Thyroid gland (tissue), 4 donors: ENCODE data around the gene GCC2. TPM values are rescaled to one million over a fixed set of nuclear protein-coding genes. Genes with fewer than 3 reads are reported as not detected.
A peak's percentile ranks its signal among the peaks of the same experiment; 100 is the strongest.

Experiments used
- DNase-seq, 2 donors: peaks; one replicate each; pipeline ENCODE4 v3.0.0-alpha.2; 2019
- H3K27ac ChIP-seq, 3 donors: fragments of 200-600 bp; sonication (generic); 1 replicate in 2 of 3; 2 replicates in 1 of 3; pipeline ENCODE4 v1.5.1; 2016 to 2019; ENCODE audit warnings: mild to moderate bottlenecking in 1 of 3, moderate library complexity in 1 of 3
- H3K27me3 ChIP-seq: fragments of 200-600 bp; sonication (generic); one replicate; pipeline ENCODE4 v1.5.1; 2019
- H3K36me3 ChIP-seq, 2 donors: fragments of 200-600 bp; sonication (generic); one replicate each; pipeline ENCODE4 v1.5.1; 2016 to 2019
- H3K4me1 ChIP-seq, 2 donors: fragments of 200-600 bp; sonication (generic); one replicate each; pipeline ENCODE4 v1.5.1; 2017 to 2019
- H3K4me3 ChIP-seq, 3 donors: fragments of 200-600 bp; sonication (generic); replicated peaks in 1 of 3; 1 replicate in 2 of 3; 2 replicates in 1 of 3; pipeline ENCODE4 v1.5.1; 2016; ENCODE audit warnings: mild to moderate bottlenecking in 1 of 3
- H3K9me3 ChIP-seq: fragments of 200-600 bp; sonication (generic); one replicate; pipeline ENCODE4 v1.5.1; 2017
- POLR2A ChIP-seq, 2 donors: fragments of 450-650 bp; IDR thresholded peaks; one replicate each; pipeline ENCODE4 v1.6.1; 2017; ENCODE audit warnings: antibody characterized with exemption in 2 of 2, mild to moderate bottlenecking in 2 of 2, moderate library complexity in 1 of 2
- WGBS, 2 donors: methylation state at CpG; one replicate each; pipeline ENCODE4 v1.1.5; 2017; 5-methylcytosine and 5-hydroxymethylcytosine counted together
- intact Hi-C: fragments of 100-400 bp; cut with DNase I; formaldehyde crosslinking; loops from one replicate; pipeline ENCODE4 v1.15.1; 2023
- total RNA-seq, 4 donors: library from RNA; depleted of rRNA; stranded (reverse); fragments of >200 nt; gene quantifications; one replicate each; pipeline ENCODE4 v1.2.3, GENCODE V29; 2016
- TF ChIP-seq, protein P1 (sequence below), 6 experiments: fragments of 200-600 bp in 3 of 6; fragments of 450-650 bp in 3 of 6; sonication (generic) in 3 of 6; IDR thresholded peaks; one replicate each; pipeline ENCODE4 v1.5.1; 2016 to 2019; ENCODE audit warnings: antibody characterized with exemption in 6 of 6, mild to moderate bottlenecking in 2 of 6, inconsistent platforms in 1 of 6, moderate library complexity in 1 of 6

The GCC2 gene
- total RNA-seq, 4 donors from 2014 or later: 41.4 to 59.4 (median 54.0) TPM

GRCh38 chr2:108531674-108532055 is 82.7 kb downstream of the GCC2 start:
- TF ChIP-seq POLR2A (IDR thresholded peaks at IDR 0.05): no peak
- TF ChIP-seq, protein P1, sequence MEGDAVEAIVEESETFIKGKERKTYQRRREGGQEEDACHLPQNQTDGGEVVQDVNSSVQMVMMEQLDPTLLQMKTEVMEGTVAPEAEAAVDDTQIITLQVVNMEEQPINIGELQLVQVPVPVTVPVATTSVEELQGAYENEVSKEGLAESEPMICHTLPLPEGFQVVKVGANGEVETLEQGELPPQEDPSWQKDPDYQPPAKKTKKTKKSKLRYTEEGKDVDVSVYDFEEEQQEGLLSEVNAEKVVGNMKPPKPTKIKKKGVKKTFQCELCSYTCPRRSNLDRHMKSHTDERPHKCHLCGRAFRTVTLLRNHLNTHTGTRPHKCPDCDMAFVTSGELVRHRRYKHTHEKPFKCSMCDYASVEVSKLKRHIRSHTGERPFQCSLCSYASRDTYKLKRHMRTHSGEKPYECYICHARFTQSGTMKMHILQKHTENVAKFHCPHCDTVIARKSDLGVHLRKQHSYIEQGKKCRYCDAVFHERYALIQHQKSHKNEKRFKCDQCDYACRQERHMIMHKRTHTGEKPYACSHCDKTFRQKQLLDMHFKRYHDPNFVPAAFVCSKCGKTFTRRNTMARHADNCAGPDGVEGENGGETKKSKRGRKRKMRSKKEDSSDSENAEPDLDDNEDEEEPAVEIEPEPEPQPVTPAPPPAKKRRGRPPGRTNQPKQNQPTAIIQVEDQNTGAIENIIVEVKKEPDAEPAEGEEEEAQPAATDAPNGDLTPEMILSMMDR (IDR thresholded peaks at IDR 0.05): no peak
- Histone ChIP-seq H3K4me3 (no peak overlapping the region), H3K4me1 (peaks cover 0 to 13% of the 10 kb centered on the region in 2 donors), H3K27ac (no peak overlapping the region), H3K36me3 (no peaks in the 10 kb centered on the region), H3K9me3 (no peaks in the 10 kb centered on the region), H3K27me3 (no peaks in the 10 kb centered on the region)
- WGBS, 2 donors: 90 to 97% methylated on average over 5 of the region's 5 CpGs
- intact Hi-C loops: no loop called here
- DNase-seq: no peak

DNA sequence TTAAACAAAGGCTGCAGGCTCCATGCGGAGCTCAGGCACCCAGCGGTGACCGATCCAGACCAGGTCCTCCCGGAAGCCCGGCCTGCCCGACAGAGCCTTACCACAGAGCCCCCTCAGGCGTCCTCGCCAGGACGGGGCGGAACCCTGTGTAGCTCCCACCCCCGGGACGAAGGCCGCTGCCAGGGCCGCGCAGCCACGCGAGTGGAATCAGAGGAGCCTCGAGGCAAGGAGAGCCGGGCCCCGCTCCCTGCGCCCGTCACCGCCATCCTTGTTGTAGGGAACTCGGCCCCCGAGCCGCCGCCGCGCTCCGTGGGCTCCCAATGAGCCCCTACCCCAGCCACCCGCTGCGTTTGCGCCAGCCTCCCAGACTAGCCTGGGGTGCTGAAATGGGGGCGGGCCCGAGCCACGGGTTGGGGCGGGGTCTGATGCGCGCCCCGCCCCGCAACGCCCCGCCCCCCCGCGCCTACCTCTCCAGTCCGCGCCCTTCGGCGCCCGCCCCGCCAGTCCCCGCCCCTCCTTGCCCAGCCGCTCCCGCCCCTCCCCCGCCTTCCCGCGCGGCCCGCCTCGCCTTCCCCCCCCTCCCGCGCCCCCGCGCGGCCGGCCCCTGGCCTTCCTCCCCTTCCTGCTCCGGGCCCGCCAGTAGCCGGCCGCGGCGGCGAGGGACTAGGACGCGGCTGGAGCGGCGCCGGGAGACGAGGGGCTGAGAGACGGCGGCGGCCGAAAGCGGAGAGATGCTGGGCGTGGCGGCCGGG is 85.0 kb downstream of the GCC2 start, which contains the start of gene LIMS1:
TSS of gene LIMS1 (plus strand) at position 639 of the 752 bp plus-strand sequence. CDS start at position 732, 93 bp downstream.
- WGBS, 2 donors: 0 to 2% methylated on average over 19 to 22 of the region's 87 CpGs
- H3K4me1 ChIP-seq: peaks cover 0 to 17% of the 10 kb centered on the region in 2 donors
- peak; percentile 47 to 82 for TF ChIP-seq POLR2A (IDR thresholded peaks at IDR 0.05)
- TF ChIP-seq, protein P1 (IDR thresholded peaks at IDR 0.05): no peak
- intact Hi-C loops: no loop called here
- H3K9me3 ChIP-seq: no peaks in the 10 kb centered on the region
- DNase-seq: peak; percentile 91 to 93
- peak within 1 kb of the TSS; percentile 78 to 98 (median 97) for H3K27ac ChIP-seq
- no peaks in the 10 kb centered on the region for H3K36me3 ChIP-seq
- no peaks in the 10 kb centered on the region for H3K27me3 ChIP-seq
- peak within 1 kb of the TSS in 2 of 3 donors; percentile 64 to 75 for H3K4me3 ChIP-seq

DNA sequence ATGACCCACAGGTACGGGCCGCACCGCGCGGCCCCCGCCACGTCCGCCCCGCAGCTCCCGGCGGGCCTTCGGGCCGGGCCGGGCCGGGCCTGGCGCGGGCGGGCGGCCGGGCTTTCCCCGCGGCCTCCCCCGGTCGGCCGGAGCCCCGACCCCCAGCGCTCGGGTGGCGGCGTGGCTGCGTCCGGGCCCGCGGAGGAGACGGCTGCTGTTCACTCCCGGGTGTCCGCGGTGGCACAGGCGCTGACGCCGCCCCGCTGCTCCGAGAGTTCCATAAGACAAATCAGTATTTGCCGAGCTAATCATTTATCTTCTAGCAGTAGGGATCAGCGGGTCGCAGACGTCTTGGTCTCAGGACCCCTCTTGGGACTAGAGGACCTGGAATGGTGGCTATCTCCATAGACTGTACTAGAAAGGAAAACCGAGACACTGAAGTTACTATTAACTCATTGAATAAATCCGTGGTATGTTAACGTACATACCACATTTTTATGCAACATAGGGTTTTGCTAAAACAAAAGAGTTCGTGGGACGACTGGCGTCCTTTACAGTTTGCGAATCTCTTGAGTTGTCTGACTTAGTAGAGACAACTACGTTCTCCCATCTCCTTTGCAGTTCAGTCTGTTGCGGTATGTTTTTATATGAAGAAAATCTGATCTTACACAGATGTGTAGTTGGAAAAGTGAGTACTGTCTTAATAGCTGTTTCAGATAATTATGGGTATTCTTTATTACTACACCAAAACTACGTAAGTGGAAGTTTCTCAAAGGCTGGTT is 85.8 kb downstream of the GCC2 start:
- TF ChIP-seq, protein P1 (IDR thresholded peaks at IDR 0.05): no peak
- no peak for TF ChIP-seq POLR2A (IDR thresholded peaks at IDR 0.05)
- intact Hi-C loops: no loop called here
- 2 to 3% methylated on average over 24 to 35 of the region's 57 CpGs for WGBS, 2 donors
- peak in 1 of 2 donors; percentile 49 for DNase-seq
- Histone ChIP-seq H3K4me1 (peaks cover 0 to 17% of the 10 kb centered on the region in 2 donors), H3K36me3 (no peaks in the 10 kb centered on the region), H3K9me3 (no peaks in the 10 kb centered on the region), H3K4me3 (peak overlapping the region in 2 of 3 donors; percentile 64 to 66), H3K27ac (peak overlapping the region; percentile 50 to 97 (median 78)), H3K27me3 (no peaks in the 10 kb centered on the region)

- Histone ChIP-seq H3K4me3 (peak overlapping the region in 1 of 3 donors; percentile 64), H3K27me3 (no peaks in the 10 kb centered on the region), H3K4me1 (peaks cover 0 to 17% of the 10 kb centered on the region in 2 donors), H3K36me3 (no peaks in the 10 kb centered on the region), H3K27ac (no peak overlapping the region), H3K9me3 (no peaks in the 10 kb centered on the region)
- TF ChIP-seq, protein P1 (IDR thresholded peaks at IDR 0.05): no peak
- no peak for TF ChIP-seq POLR2A (IDR thresholded peaks at IDR 0.05)
- no peak for DNase-seq
- 39 to 43% methylated on average over 9 of the region's 9 CpGs for WGBS, 2 donors
- intact Hi-C loops: no loop called here
Observed at GRCh38 chr2:108535357-108535631, 86.3 kb downstream of the GCC2 start.
